Dermis blood vessel endothelial cell (primary cell): ENCODE data around the gene FBXO31. TPM values are rescaled to one million over a fixed set of nuclear protein-coding genes. Genes with fewer than 3 reads are reported as not detected.

Experiments
- DNase-seq: peaks from one replicate; pipeline ENCODE4 v3.0.0; 2010
- total RNA-seq: library from RNA; depleted of rRNA; stranded (reverse); fragments of >200 nt; gene quantifications from 2 replicates; pipeline ENCODE4 v1.2.3, GENCODE V29; 2014

Gene FBXO31
- total RNA-seq, 1 donor from 2014 or later = 36.1 TPM

GRCh38 chr16:87339086-87339723 lies 44.4 kb downstream of the FBXO31 start:
- DNase-seq = no peak

- no peak for DNase-seq
Measured at GRCh38 chr16:87338155-87338765, 45.3 kb downstream of the FBXO31 start.

GRCh38 chr16:87337262-87337771 lies 46.3 kb downstream of the FBXO31 start:
- no peak for DNase-seq

GRCh38 chr16:87336434-87337240 lies 46.9 kb downstream of the FBXO31 start:
- DNase-seq = no peak

- DNase-seq = no peak
Measured at GRCh38 chr16:87335625-87336433, 47.7 kb downstream of the FBXO31 start.

GRCh38 chr16:87334651-87335624 lies 48.6 kb downstream of the FBXO31 start:
- DNase-seq = no peak

GRCh38 chr16:87333581-87334331 lies 49.8 kb downstream of the FBXO31 start:
- no peak for DNase-seq

GRCh38 chr16:87333101-87333500 lies 50.5 kb downstream of the FBXO31 start:
- DNase-seq = no peak

GRCh38 chr16:87332150-87332549 lies 51.4 kb downstream of the FBXO31 start:
- DNase-seq = peak; percentile 46

- no peak for DNase-seq
Measured at GRCh38 chr16:87331241-87331801, 52.3 kb downstream of the FBXO31 start.

- DNase-seq = no peak
Measured at GRCh38 chr16:87330646-87331045, 52.9 kb downstream of the FBXO31 start.

GRCh38 chr16:87330257-87330624 lies 53.3 kb downstream of the FBXO31 start:
- no peak for DNase-seq

GRCh38 chr16:87329436-87330256 lies 53.9 kb downstream of the FBXO31 start:
- no peak for DNase-seq

- no peak for DNase-seq
Measured at GRCh38 chr16:87328846-87329245, 54.7 kb downstream of the FBXO31 start.

- no peak for DNase-seq
Measured at GRCh38 chr16:87327798-87328495, 55.6 kb downstream of the FBXO31 start.

GRCh38 chr16:87326151-87326571 lies 57.4 kb downstream of the FBXO31 start:
- DNase-seq = peak; percentile 62

- DNase-seq = no peak
Measured at GRCh38 chr16:87325423-87325858, 58.1 kb downstream of the FBXO31 start.

GRCh38 chr16:87324411-87325275 lies 58.9 kb downstream of the FBXO31 start:
- DNase-seq = peak; percentile 64
